Nephron (organoid): Measurements from ENCODE around the gene CDH19.
A peak's percentile ranks its signal among the peaks of the same experiment; 100 is the strongest.

Experiments used
- H3K27ac Mint-ChIP-seq, 3 experiments: 2 replicates each; pipeline ENCODE4 v1.8.0; 2020; ENCODE audit warnings: mixed read lengths in 3 of 3, mild to moderate bottlenecking in 2 of 3, moderate library complexity in 1 of 3
- H3K27me3 Mint-ChIP-seq: 2 replicates; pipeline ENCODE4 v1.8.0; 2021; ENCODE audit warnings: low read depth, mild to moderate bottlenecking, moderate library complexity, mixed read lengths
- H3K36me3 Mint-ChIP-seq: 2 replicates; pipeline ENCODE4 v1.8.0; 2020; ENCODE audit warnings: low read depth, mixed read lengths
- H3K4me1 Mint-ChIP-seq: 2 replicates; pipeline ENCODE4 v1.8.0; 2020; ENCODE audit warnings: mixed read lengths
- H3K4me3 Mint-ChIP-seq, 3 experiments: 2 replicates each; pipeline ENCODE4 v1.8.0; 2020; ENCODE audit warnings: mild to moderate bottlenecking in 3 of 3, mixed read lengths in 3 of 3, moderate library complexity in 2 of 3
- H3K9me3 Mint-ChIP-seq: 2 replicates; pipeline ENCODE4 v1.8.0; 2020; ENCODE audit warnings: mixed read lengths
- TF ChIP-seq, protein P1 (sequence below), 3 experiments: fragments of 200-600 bp; sonication (generic); IDR thresholded peaks; one replicate each; pipeline ENCODE4 v1.5.0; 2021; ENCODE audit warnings: antibody characterized with exemption in 3 of 3; ENCODE audit not compliant: unreplicated experiment in 3 of 3

CDH19 gene

DNA sequence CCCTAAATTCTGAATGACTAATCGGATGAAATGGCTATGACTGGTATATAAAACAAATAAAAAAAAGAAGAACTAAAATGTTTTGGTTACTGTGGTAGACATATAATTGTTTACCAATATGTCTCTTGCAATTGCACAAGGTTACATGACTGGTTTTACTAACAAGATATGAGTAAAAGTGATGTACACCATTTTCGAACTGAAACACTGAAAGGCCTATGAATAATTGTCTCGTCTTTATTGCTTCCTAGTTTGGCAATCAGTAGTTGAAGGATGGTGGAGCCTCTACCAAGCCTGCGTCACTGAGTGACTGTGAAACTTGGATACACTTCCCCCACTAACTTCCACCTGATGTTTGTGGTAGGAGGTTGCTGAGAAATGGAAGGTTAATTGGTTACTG, 16.5 kb downstream of the CDH19 start:
- Mint-ChIP-seq H3K9me3 (no peaks in the 10 kb centered on the region), H3K27me3 (no peaks in the 10 kb centered on the region), H3K4me1 (no peaks in the 10 kb centered on the region), H3K27ac (no peak overlapping the region), H3K4me3 (no peak overlapping the region), H3K36me3 (no peaks in the 10 kb centered on the region)
- TF ChIP-seq, protein P1, sequence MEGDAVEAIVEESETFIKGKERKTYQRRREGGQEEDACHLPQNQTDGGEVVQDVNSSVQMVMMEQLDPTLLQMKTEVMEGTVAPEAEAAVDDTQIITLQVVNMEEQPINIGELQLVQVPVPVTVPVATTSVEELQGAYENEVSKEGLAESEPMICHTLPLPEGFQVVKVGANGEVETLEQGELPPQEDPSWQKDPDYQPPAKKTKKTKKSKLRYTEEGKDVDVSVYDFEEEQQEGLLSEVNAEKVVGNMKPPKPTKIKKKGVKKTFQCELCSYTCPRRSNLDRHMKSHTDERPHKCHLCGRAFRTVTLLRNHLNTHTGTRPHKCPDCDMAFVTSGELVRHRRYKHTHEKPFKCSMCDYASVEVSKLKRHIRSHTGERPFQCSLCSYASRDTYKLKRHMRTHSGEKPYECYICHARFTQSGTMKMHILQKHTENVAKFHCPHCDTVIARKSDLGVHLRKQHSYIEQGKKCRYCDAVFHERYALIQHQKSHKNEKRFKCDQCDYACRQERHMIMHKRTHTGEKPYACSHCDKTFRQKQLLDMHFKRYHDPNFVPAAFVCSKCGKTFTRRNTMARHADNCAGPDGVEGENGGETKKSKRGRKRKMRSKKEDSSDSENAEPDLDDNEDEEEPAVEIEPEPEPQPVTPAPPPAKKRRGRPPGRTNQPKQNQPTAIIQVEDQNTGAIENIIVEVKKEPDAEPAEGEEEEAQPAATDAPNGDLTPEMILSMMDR (IDR thresholded peaks at IDR 0.05; ENCODE audit: unreplicated experiment in 3 of 3): no peak

DNA sequence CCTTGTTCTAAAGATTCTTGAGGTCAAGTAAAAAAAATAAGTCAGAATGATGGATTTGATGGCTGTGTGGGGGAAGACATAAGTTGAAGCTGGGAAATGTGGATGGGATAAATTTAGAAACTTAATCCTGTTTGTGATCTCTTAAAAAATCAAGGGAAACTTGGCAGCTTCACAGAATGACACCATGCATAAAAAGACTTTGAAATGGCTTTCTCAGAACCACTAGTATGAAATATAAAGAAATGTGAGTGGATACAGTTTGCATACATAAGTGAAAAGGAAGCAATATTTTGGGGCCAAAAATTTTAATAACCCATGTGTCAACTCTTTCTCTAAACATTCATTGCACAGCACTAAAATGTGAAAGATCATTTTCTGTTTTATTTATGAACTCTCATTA, 21.7 kb downstream of the CDH19 start:
- H3K27ac Mint-ChIP-seq: peak overlapping the region in 2 of 3 experiments; percentile 23 to 59

DNA sequence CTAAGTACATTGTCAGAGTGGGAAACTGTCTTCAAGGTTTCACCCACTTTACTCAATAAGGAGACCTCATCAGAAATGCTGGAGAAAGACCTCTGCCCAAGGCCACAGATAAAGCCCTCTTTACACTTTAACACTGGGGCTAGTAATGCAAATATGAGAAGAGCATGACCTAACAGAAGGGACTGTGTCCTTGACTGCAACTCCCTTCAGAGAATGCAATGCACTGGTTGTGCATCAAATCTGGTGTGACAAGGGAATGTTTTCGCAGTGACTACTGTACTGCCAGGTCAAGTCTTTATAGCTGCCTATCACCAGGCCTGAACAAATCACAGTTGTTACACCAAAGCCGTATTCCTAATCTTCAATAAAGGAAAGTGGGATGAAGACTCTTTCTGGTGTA, 28.6 kb downstream of the CDH19 start:
- H3K36me3 Mint-ChIP-seq: no peaks in the 10 kb centered on the region
- TF ChIP-seq, protein P1 (IDR thresholded peaks at IDR 0.05; ENCODE audit: unreplicated experiment in 3 of 3): no peak
- peaks cover 3% of the 10 kb centered on the region for H3K27me3 Mint-ChIP-seq
- no peaks in the 10 kb centered on the region for H3K9me3 Mint-ChIP-seq
- no peaks in the 10 kb centered on the region for H3K4me1 Mint-ChIP-seq
- H3K4me3 Mint-ChIP-seq: no peak overlapping the region
- no peak overlapping the region for H3K27ac Mint-ChIP-seq

More for the DNA sequence above, 21.7 kb downstream of the CDH19 start:
- TF ChIP-seq, protein P1 (IDR thresholded peaks at IDR 0.05; ENCODE audit: unreplicated experiment in 3 of 3): no peak
- Mint-ChIP-seq H3K27me3 (peaks cover 3% of the 10 kb centered on the region), H3K9me3 (no peaks in the 10 kb centered on the region), H3K36me3 (no peaks in the 10 kb centered on the region), H3K4me3 (no peak overlapping the region), H3K4me1 (peaks cover 6% of the 10 kb centered on the region)

DNA sequence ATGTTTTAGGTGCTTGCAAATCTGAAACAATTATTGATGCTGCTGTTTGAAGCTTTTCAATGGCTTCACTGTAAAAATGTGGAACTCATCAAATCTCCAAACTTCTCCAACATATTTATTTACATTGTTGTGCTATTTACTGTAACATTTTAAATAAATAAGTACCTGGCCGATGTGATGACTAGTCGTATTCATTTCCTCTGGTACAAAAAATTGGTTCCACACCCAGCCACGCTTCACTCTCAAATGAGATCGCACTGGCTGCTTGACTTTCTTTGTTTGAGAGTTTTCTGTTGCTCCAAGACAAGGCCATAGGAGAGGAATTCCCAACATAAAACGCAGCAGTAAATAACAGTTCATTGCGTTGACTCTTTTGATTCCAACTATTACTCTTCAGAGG, 32.0 kb downstream of the CDH19 start:
- TF ChIP-seq, protein P1 (IDR thresholded peaks at IDR 0.05; ENCODE audit: unreplicated experiment in 3 of 3): no peak
- Mint-ChIP-seq H3K9me3 (no peaks in the 10 kb centered on the region), H3K4me3 (no peak overlapping the region), H3K36me3 (no peaks in the 10 kb centered on the region), H3K27ac (no peak overlapping the region), H3K4me1 (no peaks in the 10 kb centered on the region), H3K27me3 (no peaks in the 10 kb centered on the region)

DNA sequence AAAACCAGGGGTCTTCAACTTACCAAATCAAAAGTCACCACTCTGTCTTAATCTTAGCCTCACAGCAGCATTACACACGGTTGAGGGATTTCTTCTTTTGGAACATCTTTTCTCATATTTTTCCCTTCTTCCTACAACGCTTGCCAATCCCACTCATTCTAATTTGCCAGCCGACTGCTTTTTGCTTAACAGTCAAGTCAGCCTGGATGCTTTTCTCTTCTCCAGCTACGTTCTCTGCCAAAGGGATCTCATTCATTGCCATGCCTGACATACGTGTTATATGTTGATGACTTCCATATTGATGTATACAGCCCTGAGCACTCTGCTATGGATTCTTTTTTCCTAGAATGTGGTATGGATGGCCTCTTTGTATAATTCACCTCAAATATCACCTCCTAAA, 37.3 kb downstream of the CDH19 start:
- H3K4me1 Mint-ChIP-seq: no peaks in the 10 kb centered on the region
- no peaks in the 10 kb centered on the region for H3K36me3 Mint-ChIP-seq
- H3K27me3 Mint-ChIP-seq: no peaks in the 10 kb centered on the region
- TF ChIP-seq, protein P1 (IDR thresholded peaks at IDR 0.05; ENCODE audit: unreplicated experiment in 3 of 3): no peak
- no peaks in the 10 kb centered on the region for H3K9me3 Mint-ChIP-seq
- no peak overlapping the region for H3K27ac Mint-ChIP-seq
- no peak overlapping the region for H3K4me3 Mint-ChIP-seq

DNA sequence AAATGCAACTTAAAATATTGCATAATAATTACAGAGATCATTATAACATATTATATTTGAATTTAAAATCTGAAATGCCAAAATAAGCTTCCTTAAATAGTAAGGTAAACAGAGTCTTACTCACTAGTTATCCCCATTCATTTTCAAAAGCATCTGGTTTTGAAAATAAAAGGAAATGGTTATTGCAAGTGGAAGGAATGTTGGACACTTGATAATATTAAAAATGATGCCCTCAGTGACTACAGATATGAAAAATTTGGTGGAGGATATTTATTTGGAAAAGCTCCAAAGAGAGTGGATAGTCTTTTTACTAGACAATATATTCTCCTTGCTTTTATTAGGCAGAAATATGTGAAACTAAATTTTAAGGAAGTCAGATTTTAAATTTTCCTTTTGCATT, 39.7 kb downstream of the CDH19 start:
- H3K4me3 Mint-ChIP-seq: no peak overlapping the region
- H3K4me1 Mint-ChIP-seq: no peaks in the 10 kb centered on the region
- TF ChIP-seq, protein P1 (IDR thresholded peaks at IDR 0.05; ENCODE audit: unreplicated experiment in 3 of 3): no peak
- no peak overlapping the region for H3K27ac Mint-ChIP-seq
- no peaks in the 10 kb centered on the region for H3K36me3 Mint-ChIP-seq
- H3K9me3 Mint-ChIP-seq: no peaks in the 10 kb centered on the region
- no peaks in the 10 kb centered on the region for H3K27me3 Mint-ChIP-seq
